Hepatocyte (in vitro differentiated cells): ENCODE results near the gene CBFA2T3. TPM values are rescaled to one million over a fixed set of nuclear protein-coding genes. Genes with fewer than 3 reads are reported as not detected.
"Not testable (repeated sequence)": the region's sequence is repeated elsewhere in the genome, so short reads cannot be mapped to it uniquely, and the experiment has no call there.

Experiments
- DNase-seq: peaks from one replicate; pipeline ENCODE4 v3.0.0-alpha.2; 2016; ENCODE audit warnings: low spot score
- H2AFZ ChIP-seq: fragments of 200-600 bp; sonication (generic); 2 replicates; pipeline ENCODE4 v1.6.0; 2016; ENCODE audit warnings: antibody characterized with exemption, mild to moderate bottlenecking
- H3K27ac ChIP-seq: fragments of 200-600 bp; sonication (generic); 2 replicates; pipeline ENCODE4 v1.5.1; 2016; ENCODE audit warnings: mild to moderate bottlenecking
- H3K27me3 ChIP-seq: fragments of 200-600 bp; sonication (generic); 2 replicates; pipeline ENCODE4 v1.6.1; 2016
- H3K36me3 ChIP-seq: fragments of 200-600 bp; sonication (generic); replicated peaks from 2 replicates; pipeline ENCODE4 v1.5.1; 2016; ENCODE audit warnings: low read depth; ENCODE audit not compliant: insufficient read depth
- H3K4me1 ChIP-seq: fragments of 200-600 bp; sonication (generic); 2 replicates; pipeline ENCODE4 v1.5.1; 2016; ENCODE audit warnings: mild to moderate bottlenecking, moderate library complexity; ENCODE audit not compliant: insufficient read depth
- H3K4me2 ChIP-seq: fragments of 200-600 bp; sonication (generic); 2 replicates; pipeline ENCODE4 v1.6.0; 2016
- H3K4me3 ChIP-seq: fragments of 200-600 bp; sonication (generic); 2 replicates; pipeline ENCODE4 v1.5.1; 2016; ENCODE audit warnings: mild to moderate bottlenecking
- H3K79me2 ChIP-seq: fragments of 200-600 bp; sonication (generic); 2 replicates; pipeline ENCODE4 v1.6.0; 2017; ENCODE audit warnings: mild to moderate bottlenecking
- H3K9me2 ChIP-seq: fragments of 200-600 bp; sonication (generic); replicated peaks from 2 replicates; pipeline ENCODE4 v1.6.0; 2017; ENCODE audit warnings: mild to moderate bottlenecking; ENCODE audit not compliant: insufficient read depth
- H3K9me3 ChIP-seq: fragments of 200-600 bp; sonication (generic); 2 replicates; pipeline ENCODE4 v1.5.1; 2016; ENCODE audit warnings: low read depth, mild to moderate bottlenecking
- H4K20me1 ChIP-seq: fragments of 200-600 bp; sonication (generic); 2 replicates; pipeline ENCODE4 v1.6.0; 2016; ENCODE audit warnings: mild to moderate bottlenecking; ENCODE audit not compliant: insufficient read depth, poor library complexity, severe bottlenecking
- CTCF ChIP-seq: fragments of 200-600 bp; sonication (generic); IDR thresholded peaks from 2 replicates; pipeline ENCODE4 v1.5.1; 2016; ENCODE audit warnings: antibody characterized with exemption, mild to moderate bottlenecking; ENCODE audit not compliant: poor library complexity
- EZH2 ChIP-seq: fragments of 200-600 bp; sonication (generic); IDR thresholded peaks from 2 replicates; pipeline ENCODE4 v1.6.1; 2016; ENCODE audit warnings: antibody characterized with exemption, mild to moderate bottlenecking, borderline replicate concordance
- EZH2phosphoT487 ChIP-seq: fragments of 200-600 bp; sonication (generic); IDR thresholded peaks from one replicate; pipeline ENCODE4 v1.6.1; 2018; ENCODE audit warnings: antibody characterized with exemption, mild to moderate bottlenecking, low read depth, moderate library complexity; ENCODE audit not compliant: unreplicated experiment, severe bottlenecking
- WGBS: methylation state at CpG from one replicate; pipeline ENCODE4 v1.1.6; 2016; ENCODE audit warnings: low lambda C conversion rate; ENCODE audit errors: missing lambda C conversion rate; 5-methylcytosine and 5-hydroxymethylcytosine counted together
- polyA plus RNA-seq: library from polyadenylated mRNA; unstranded; fragments of >200 nt; fragmentation: Nextera tagmentation; extraction: Ambion mirVana; gene quantifications from 2 replicates; pipeline ENCODE4 v1.2.1, GENCODE V29; 2016
- total RNA-seq: library from RNA; depleted of rRNA; stranded (reverse); fragments of >200 nt; gene quantifications from 2 replicates; pipeline ENCODE4 v1.2.3, GENCODE V29; 2014

CBFA2T3 gene
- total and polyA plus RNA-seq, 2 experiments from 2014 or later: 0.07 to 1.5 TPM

DNA sequence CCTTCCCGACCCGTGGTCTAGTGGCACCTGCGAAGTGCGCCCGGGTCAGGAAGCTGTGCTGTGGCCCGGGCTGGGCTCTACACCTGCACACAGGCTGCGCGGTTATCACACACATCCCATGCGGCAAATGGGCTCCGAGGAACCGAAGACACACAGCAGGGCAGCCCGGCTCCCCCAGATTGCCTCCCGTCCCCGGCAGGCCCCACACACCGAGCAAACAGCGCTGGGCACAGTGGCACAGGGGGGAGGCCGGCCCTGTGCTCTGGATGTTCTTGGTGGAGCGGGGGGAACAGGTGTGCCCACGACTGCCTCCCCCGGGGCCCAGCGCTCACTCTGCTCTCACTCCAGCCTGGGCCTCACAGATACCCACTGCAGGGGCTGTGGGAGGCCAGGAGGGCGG, 81.7 kb downstream of the CBFA2T3 start:
- TF ChIP-seq EZH2 (no peak), CTCF (no peak)
- Histone ChIP-seq H3K4me1 (no peaks in the 10 kb centered on the region), H3K9me2 (no peaks in the 10 kb centered on the region), H3K36me3 (no peaks in the 10 kb centered on the region), H3K27ac (no peak overlapping the region), H4K20me1 (no peaks in the 10 kb centered on the region), H3K4me3 (no peak overlapping the region), H3K79me2 (no peaks in the 10 kb centered on the region), H3K4me2 (no peak overlapping the region), H3K9me3 (no peaks in the 10 kb centered on the region), H2AFZ (no peak overlapping the region), H3K27me3 (no peaks in the 10 kb centered on the region)
- DNase-seq: no peak
- WGBS: 94% methylated on average over 17 of the region's 22 CpGs

DNA sequence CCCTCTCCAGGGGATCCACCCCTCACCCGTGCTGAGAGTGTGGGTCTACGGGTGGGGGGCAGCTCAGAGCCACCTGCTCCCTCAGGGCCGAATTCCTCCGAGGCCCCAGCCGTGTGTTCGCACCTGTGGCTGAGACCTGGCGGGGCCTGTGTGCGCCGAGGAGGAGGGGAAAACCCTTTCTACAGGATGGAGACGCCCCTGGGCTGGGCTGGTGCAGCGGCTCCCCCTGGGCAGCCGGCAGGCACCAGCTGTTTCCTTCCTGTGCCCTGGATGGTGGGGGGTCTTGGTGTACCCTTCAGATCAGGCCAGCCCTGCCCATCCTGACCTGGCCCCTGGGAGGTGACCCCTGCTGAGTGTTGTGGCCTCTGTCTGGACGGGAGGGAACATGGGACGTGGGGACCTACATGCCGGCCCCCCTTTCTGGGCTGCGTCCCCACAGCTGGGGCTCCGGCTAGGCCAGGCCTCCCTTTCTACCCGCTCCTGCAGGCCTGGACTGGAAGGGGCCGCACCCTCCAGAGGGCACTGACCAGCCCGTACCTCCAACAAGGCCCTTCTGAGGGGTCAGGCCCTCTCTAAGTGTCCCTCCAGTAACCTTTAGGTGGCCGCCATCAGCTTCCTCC, 82.2 kb downstream of the CBFA2T3 start:
- no peak overlapping the region for H3K27ac ChIP-seq
- no peak overlapping the region for H2AFZ ChIP-seq
- 91% methylated on average over 20 of the region's 21 CpGs for WGBS

DNA sequence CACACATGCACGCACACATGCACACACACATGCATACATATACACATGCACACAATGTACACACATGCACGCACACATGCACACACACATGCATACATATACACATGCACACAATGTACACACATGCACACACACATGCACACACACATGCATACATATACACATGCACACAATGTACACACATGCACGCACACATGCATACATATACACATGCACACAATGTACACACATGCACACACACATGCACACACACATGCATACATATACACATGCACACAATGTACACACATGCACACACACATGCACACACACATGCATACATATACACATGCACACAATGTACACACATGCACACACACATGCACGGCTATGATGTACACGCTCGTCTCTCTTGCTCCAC, 82.7 kb downstream of the CBFA2T3 start:
- H3K79me2 ChIP-seq, H3K4me1 ChIP-seq, H3K4me3 ChIP-seq, DNase-seq, H3K9me2 ChIP-seq, H4K20me1 ChIP-seq, H3K36me3 ChIP-seq, H3K9me3 ChIP-seq, H3K27ac ChIP-seq, H3K4me2 ChIP-seq, H2AFZ ChIP-seq, H3K27me3 ChIP-seq: not testable (repeated sequence)
- 100% methylated on average over 3 of the region's 6 CpGs for WGBS

More for the DNA sequence above, 82.2 kb downstream of the CBFA2T3 start:
- Histone ChIP-seq H3K4me2 (no peak overlapping the region), H3K4me1 (no peaks in the 10 kb centered on the region), H3K9me3 (no peaks in the 10 kb centered on the region), H3K4me3 (no peak overlapping the region), H3K27me3 (no peaks in the 10 kb centered on the region), H4K20me1 (no peaks in the 10 kb centered on the region), H3K79me2 (no peaks in the 10 kb centered on the region), H3K36me3 (no peaks in the 10 kb centered on the region), H3K9me2 (no peaks in the 10 kb centered on the region)
- no peak for DNase-seq
- no peak for TF ChIP-seq EZH2
- TF ChIP-seq EZH2phosphoT487: no peak
- no peak for TF ChIP-seq CTCF

GRCh38 chr16:88893127-88893968, 83.7 kb downstream of the CBFA2T3 start:
- Histone ChIP-seq H3K4me3 (no peak overlapping the region), H3K36me3 (no peaks in the 10 kb centered on the region)
- 90% methylated on average over 19 of the region's 19 CpGs for WGBS

More at GRCh38 chr16:88893127-88893968, 83.7 kb downstream of the CBFA2T3 start:
- H3K4me2 ChIP-seq: no peak overlapping the region
- H3K27me3 ChIP-seq: no peaks in the 10 kb centered on the region
- TF ChIP-seq CTCF: no peak
- TF ChIP-seq EZH2phosphoT487: no peak
- TF ChIP-seq EZH2: no peak
- H3K27ac ChIP-seq: no peak overlapping the region
- no peak for DNase-seq
- no peaks in the 10 kb centered on the region for H3K4me1 ChIP-seq
- H4K20me1 ChIP-seq: no peaks in the 10 kb centered on the region
- H3K9me2 ChIP-seq: no peaks in the 10 kb centered on the region
- H3K79me2 ChIP-seq: no peaks in the 10 kb centered on the region
- H3K9me3 ChIP-seq: no peaks in the 10 kb centered on the region
- H2AFZ ChIP-seq: no peak overlapping the region
